Lower leg skin (tissue), 4 donors: ENCODE data around the gene ITPKB. TPM values are rescaled to one million over a fixed set of nuclear protein-coding genes. Genes with fewer than 3 reads are reported as not detected.

Experiments
- DNase-seq, 2 donors: peaks; one replicate each; pipeline ENCODE4 v3.0.0-alpha.2; 2019; ENCODE audit warnings: low spot score in 2 of 2
- H3K4me3 ChIP-seq: fragments of 200-600 bp; sonication (generic); 2 replicates; pipeline ENCODE4 v1.5.1; 2017; ENCODE audit warnings: mild to moderate bottlenecking, low read depth; ENCODE audit not compliant: poor library complexity, severe bottlenecking
- CTCF ChIP-seq, 3 donors: fragments of 450-650 bp; IDR thresholded peaks; one replicate each; pipeline ENCODE4 v1.5.1; 2016; ENCODE audit warnings: antibody characterized with exemption in 3 of 3, mild to moderate bottlenecking in 3 of 3, moderate library complexity in 2 of 3
- POLR2A ChIP-seq, 2 donors: fragments of 450-650 bp; IDR thresholded peaks; one replicate each; pipeline ENCODE4 v1.6.1; 2016 to 2017; ENCODE audit warnings: antibody characterized with exemption in 2 of 2, mild to moderate bottlenecking in 1 of 2, moderate library complexity in 1 of 2
- WGBS, 2 donors: methylation state at CpG; one replicate each; pipeline ENCODE4 v1.1.5; 2018; 5-methylcytosine and 5-hydroxymethylcytosine counted together
- intact Hi-C: fragments of 100-400 bp; cut with DNase I; formaldehyde crosslinking; loops from one replicate; pipeline ENCODE4 v1.15.0; 2023; ENCODE audit warnings: low total_unique reads
- total RNA-seq, 4 donors: library from RNA; depleted of rRNA; stranded (reverse); fragments of >200 nt; gene quantifications; one replicate each; pipeline ENCODE4 v1.1.0, GENCODE V29; 2016

ITPKB gene
- total RNA-seq, 4 donors from 2014 or later, result 39.3 to 57.2 (median 44.1) TPM

DNA sequence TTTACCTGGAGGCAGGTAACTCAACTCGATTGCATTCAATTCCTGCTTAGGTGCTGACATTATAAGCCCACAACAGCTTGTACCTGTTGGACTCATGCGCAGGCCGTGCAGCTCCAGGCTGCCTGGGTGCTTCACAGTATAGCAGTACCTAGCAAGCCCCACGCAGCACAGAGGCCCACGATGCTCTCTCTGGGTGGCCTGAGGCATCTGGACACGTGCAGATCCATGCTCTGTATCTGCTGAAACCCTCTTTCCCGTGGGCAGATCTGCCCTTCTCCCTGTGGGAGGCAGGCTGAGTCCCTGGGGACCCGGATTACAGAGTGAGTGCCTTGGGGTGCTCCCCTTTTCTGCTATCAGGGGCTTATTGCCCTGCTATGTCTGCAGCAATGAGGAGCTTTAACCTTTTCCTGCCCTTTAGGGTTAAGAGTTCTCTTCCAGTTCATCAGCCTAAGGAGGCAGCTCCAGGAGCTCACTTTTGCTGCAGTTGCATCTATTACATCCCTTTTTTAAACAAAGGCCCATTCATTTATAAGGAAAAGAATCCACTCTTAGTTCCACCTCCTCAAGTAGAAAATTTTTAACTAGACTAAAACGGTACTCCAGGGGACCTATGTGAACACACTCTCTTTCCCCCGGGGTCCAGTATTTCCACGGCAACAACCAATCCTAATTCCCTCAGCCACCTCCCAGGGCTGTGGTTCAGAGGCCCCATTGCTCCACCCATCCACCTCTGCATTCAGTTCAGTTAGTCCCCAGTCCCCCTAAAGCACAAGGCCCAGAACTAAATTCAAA, 19.3 kb downstream of the ITPKB start:
- WGBS, 2 donors, result 65 to 71% methylated on average over 11 of the region's 11 CpGs
- no peak for DNase-seq
- intact Hi-C loops, result no loop called here
- H3K4me3 ChIP-seq, result no peak overlapping the region
- no peak for TF ChIP-seq POLR2A (IDR thresholded peaks at IDR 0.05)
- TF ChIP-seq CTCF (IDR thresholded peaks at IDR 0.05), result no peak

GRCh38 chr1:226717256-226717909, 21.7 kb downstream of the ITPKB start:
- no peak overlapping the region for H3K4me3 ChIP-seq
- 72 to 74% methylated on average over 11 of the region's 11 CpGs for WGBS, 2 donors
- intact Hi-C loops, result no loop called here
- no peak for TF ChIP-seq POLR2A (IDR thresholded peaks at IDR 0.05)
- no peak for DNase-seq

DNA sequence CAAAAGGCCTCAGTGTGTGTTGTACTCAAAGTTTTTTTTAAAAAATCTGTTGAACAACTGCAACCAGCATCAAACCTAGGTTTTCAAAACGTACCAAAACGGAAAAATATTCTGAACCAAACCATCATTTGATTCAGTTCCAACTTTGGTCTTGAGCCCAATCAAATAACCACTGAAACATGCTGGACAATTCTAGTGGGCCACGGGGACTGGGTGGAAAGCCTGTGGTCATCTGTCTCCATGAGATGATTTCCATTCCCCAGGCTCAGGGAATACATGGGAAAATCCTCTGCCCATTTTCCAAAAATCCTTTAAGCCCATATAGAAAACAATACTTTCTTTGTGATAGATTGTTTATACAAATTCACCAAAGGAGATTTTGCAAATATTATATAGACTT, 22.5 kb downstream of the ITPKB start:
- no peak for DNase-seq
- no peak for TF ChIP-seq POLR2A (IDR thresholded peaks at IDR 0.05)
- TF ChIP-seq CTCF (IDR thresholded peaks at IDR 0.05), result no peak
- WGBS, 2 donors, result 68 to 71% methylated on average over 3 of the region's 3 CpGs
- no peak overlapping the region for H3K4me3 ChIP-seq
- intact Hi-C loops, result no loop called here

GRCh38 chr1:226714148-226714547, 24.9 kb downstream of the ITPKB start:
- no peak for DNase-seq
- TF ChIP-seq CTCF (IDR thresholded peaks at IDR 0.05) (no peak), POLR2A (IDR thresholded peaks at IDR 0.05) (no peak)
- intact Hi-C loops, result no loop called here
- H3K4me3 ChIP-seq, result no peak overlapping the region

GRCh38 chr1:226712742-226713419, 26.2 kb downstream of the ITPKB start:
- DNase-seq, result no peak
- TF ChIP-seq POLR2A (IDR thresholded peaks at IDR 0.05) (no peak), CTCF (IDR thresholded peaks at IDR 0.05) (no peak)
- intact Hi-C loops, result no loop called here
- no peak overlapping the region for H3K4me3 ChIP-seq
- 82 to 86% methylated on average over 19 of the region's 19 CpGs for WGBS, 2 donors
